AG08396 (cell line): ENCODE data around the gene GAL.
A peak's percentile ranks its signal among the peaks of the same experiment; 100 is the strongest.
"Not testable (repeated sequence)": the region's sequence is repeated elsewhere in the genome, so short reads cannot be mapped to it uniquely, and the experiment has no call there.

Source experiments
- DNase-seq: peaks from one replicate; pipeline ENCODE4 v3.0.0; 2012; ENCODE audit warnings: low spot score, mixed read lengths

The GAL gene

GRCh38 chr11:68684385-68685356 is at the start of gene GAL:
TSS of gene GAL (plus strand) at chr11:68684544. CDS start at chr11:68684924, 380 bp downstream.
- DNase-seq: peak; percentile 75

DNA sequence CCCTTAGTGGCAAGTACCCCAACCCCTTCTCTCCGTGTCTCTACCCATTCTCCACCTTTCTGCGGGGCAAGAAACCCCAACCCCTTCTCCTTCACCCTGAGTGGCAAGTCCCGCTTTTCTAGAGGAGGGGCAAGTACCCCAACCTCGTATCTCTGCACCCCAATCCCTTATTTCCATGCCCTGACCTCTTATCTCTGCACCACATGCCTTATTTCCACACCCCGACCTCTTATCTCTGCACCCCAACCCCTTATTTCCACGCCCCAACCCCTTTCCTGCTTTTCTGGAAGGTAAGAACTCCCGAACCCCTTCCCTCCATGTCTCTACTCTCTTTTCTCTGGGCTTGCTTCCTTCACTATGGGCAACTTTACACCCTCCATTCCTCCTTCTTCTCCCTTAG is 49.7 kb upstream of the GAL start:
- DNase-seq: not testable (repeated sequence)

GRCh38 chr11:68635172-68635571 is 49.2 kb upstream of the GAL start:
- DNase-seq: not testable (repeated sequence)

DNA sequence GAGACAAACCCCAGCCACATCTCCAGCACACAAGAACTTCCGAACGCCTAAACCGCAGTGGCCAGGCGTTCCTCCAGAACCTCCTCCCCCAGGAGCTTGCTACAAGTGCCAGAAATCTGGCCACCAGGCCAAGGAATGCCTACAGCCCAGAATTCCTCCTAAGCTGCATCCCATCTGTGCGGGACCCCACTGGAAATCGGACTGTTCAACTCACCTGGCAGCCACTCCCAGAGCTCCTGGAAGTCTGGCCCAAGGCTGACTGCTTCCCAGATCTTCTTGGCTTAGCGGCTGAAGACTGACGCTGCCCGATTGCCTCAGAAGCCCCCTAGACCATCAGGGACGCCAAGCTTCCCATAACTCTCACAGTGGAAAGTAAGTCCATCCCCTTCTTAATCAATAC is 48.5 kb upstream of the GAL start:
- DNase-seq: not testable (repeated sequence)

GRCh38 chr11:68639322-68639721 is 45.0 kb upstream of the GAL start:
- DNase-seq: not testable (repeated sequence)

DNA sequence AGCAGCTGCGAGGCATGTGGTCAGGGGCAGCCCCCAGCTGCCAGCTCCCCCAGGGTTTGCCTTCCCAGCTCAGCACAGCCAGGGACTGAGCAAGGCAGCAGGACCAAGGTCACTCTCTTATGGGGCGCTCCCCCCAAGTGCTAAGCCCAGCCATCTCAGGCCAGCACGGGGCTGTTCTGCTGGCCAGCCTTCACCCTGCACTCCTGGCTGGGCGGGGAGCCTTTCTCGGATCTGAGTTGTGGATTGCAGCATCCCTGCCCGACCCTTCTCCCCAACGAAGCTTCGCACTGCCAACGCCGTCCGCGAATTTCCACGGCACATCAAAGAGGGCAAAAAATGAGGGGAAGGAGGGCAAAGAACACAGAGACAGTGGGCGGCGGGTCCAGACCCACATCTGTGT is 42.5 kb upstream of the GAL start:
- DNase-seq: no peak

DNA sequence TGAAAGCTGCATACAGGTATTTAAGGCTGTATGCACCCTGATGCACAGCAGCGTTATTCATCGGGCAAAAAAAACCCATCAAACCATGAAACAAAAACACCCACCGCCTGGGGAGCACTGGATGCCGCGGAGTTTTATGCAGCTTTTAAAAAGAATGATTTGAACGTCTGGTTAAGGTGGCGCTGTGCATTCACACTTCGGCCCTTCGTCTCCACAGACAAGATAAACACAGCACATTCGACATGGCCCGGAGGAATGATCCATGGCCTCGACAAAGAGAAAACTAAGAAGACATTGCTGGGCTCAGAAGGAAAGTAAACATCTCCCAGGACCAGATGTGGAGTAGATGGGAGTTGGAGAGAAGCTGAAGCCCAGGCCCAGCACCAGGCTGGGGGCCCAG is 40.8 kb upstream of the GAL start:
- DNase-seq: no peak

DNA sequence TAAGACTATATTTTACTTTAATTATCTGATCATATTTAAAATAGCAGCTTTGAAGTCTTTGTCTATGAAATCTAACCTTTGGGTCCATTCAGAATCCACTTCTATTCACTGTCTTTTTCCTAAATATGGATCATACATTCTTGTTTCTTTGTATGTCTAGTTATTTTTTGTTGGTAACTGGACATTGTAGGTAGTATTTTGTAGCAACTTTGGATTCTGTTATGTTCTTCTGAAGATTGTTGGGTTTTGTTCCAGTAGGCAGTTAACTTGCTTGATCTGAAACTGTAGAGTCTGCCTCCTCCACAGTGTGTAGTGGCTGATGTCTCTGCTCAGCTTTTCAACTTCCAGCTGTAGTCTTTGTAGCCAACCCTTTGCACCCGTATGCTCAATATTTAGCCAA is 37.5 kb upstream of the GAL start:
- no peak for DNase-seq

- DNase-seq: no peak
These were observed 34.3 kb upstream of the GAL start for GRCh38 chr11:68649851-68650555.

- no peak for DNase-seq
These were observed 33.5 kb upstream of the GAL start for GRCh38 chr11:68650801-68651200.

- no peak for DNase-seq
These were observed 32.9 kb upstream of the GAL start for GRCh38 chr11:68651208-68651984.

GRCh38 chr11:68651985-68652682 is 32.2 kb upstream of the GAL start:
- no peak for DNase-seq

- DNase-seq: no peak
These were observed 31.6 kb upstream of the GAL start for GRCh38 chr11:68652683-68653156.

DNA sequence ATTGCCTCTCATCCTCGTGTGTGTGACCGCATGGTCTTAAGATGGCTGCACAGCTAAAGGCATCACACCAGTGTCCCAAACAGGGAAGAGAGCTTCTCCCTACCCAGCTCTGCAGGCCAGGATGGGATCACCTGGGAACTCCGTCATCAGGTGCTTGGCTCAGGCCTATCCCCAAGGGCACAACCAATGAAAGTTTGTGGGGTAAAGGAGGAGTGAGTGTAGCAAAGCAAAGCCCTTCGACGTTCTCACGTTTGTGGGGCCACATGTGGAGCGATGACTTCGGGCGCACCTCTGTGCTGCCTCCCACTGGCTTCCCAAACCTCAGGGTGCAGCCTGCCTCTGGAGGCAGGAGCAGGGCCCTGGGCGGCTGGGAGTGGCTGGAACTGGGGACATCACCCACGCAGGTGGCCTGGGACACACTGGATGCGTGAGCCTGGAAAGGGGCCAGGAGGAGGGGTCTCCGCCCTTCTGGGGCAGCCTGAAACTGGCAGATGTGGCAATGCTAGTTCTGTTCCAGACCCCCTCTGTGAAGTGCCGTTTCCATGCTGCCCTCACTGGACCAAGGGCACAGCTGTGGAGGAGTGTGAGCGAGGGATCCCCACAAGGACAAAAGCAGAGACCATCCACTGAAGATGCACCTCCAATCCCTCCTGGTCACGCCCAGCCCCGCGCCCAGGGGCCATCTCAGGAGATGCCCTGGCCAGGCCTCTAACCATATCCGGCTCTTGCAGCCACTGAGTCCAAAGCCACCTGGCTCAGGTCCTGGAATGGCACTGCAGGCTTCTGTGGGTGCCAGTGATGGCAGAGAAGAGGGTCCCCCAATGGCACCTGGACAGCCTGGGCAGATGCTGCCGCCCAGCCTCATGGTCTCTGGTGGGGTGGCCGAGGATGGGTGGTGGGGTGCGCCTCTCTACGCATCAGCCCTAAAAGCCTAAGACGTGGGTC is 30.6 kb upstream of the GAL start:
- no peak for DNase-seq

DNA sequence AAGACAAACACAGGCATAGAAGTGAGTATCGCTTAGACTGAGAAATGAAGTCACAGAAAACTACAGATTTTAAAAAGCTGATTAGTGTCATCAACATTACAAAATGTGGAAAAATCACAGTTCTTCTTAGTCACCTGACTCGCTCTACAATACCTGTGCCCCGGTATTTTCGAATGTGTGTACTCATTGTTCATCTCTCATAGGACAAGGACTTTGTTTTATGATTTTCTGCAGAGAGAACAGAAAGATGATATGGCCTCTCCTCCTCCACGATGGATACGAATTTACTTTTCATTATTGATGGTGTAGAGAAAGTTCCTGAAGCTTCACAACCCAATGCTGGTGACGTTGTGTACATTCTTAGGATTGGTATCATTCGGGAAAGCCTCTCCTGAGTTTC is 29.4 kb upstream of the GAL start:
- no peak for DNase-seq

DNA sequence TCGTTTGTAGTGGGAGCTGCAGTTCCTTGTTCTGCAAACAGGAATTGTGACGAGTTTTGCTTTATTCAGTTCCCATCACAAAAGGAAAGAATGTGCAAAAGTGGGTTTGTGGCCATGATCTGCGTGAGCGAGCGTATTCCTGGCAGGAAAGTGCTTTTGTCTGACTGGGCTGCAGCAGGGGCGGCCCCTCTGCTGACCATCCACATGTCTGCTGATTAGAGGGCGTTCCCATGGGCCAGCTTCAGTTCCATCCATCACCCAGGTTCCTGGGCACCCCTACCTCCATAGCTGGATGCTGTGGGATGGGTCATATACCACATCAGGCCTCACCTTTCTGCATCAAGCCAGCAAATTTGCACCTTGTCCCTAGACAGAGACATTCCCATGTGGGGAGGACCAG is 28.9 kb upstream of the GAL start:
- no peak for DNase-seq

- DNase-seq: no peak
These were observed 28.5 kb upstream of the GAL start for GRCh38 chr11:68655806-68656205.

DNA sequence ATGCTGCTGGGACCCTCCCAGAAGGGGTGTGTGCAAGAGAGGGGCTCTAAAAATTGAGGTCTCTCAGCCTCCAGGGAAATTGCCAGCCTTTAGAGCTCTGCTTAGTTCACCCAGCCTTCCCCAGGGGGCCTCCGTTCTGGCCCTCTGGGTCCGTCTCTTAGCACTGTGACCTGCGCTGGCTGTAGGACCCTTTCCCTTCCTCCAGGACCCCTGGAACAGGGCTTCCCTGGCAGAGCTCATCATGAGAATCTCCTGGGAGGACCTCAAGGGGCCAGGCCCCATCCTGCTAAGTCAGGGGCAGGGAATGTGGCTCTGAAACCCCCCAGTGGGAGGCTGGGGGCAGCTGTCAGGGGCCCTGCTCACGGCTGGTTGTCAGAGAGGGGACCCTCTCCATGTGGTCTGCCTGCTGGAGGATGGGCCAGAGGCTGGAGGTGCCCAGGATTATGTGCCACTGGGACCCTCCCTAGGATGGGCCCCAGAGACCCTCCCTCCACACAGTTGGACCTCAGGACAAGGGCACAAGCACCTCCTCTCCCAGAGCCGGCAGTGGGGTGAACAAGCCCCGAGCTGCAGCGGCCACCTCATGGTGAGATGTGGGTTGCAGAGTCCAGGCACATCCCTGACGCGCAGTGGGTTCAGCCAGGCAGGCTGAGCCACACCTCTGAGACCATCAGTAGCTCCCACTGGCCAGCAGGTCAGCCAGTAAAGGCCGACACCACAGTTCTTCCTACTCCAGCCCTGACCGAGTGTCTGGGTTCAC is 27.1 kb upstream of the GAL start:
- no peak for DNase-seq

DNA sequence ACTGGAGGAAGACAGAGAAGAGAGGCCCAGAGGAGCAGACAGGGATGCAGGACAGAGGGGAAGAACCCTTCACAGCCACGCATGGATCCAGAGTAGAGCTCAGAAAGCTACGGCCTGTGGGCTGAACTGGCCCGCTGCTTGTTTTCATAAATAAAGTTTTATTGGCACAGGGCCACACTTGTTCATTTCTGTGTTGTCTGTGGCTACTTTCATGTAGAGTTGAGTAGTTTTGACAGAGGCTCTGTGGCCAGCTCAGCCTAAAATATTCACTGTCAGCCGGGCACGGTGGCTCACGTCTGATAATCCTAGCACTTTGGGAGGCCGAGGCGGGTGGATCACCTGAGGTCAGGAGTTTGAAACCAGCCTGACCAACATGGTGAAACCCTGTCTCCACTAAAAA is 26.2 kb upstream of the GAL start:
- DNase-seq: no peak

GRCh38 chr11:68658661-68659060 is 25.7 kb upstream of the GAL start:
- DNase-seq: peak; percentile 32
